NCI-H2107 treated with DMSO at 0.1 percent for 48 hours (cell line): Measurements from ENCODE around the gene TCHHL1.

Experiments used
- DNase-seq: peaks from one replicate; lab custom pipeline; 2025; ENCODE audit not compliant: unreplicated experiment; lab: John Stamatoyannopoulos, UW

The TCHHL1 gene

GRCh38 chr1:152039886-152040285, 49.0 kb downstream of the TCHHL1 start:
- DNase-seq: no peak

DNA sequence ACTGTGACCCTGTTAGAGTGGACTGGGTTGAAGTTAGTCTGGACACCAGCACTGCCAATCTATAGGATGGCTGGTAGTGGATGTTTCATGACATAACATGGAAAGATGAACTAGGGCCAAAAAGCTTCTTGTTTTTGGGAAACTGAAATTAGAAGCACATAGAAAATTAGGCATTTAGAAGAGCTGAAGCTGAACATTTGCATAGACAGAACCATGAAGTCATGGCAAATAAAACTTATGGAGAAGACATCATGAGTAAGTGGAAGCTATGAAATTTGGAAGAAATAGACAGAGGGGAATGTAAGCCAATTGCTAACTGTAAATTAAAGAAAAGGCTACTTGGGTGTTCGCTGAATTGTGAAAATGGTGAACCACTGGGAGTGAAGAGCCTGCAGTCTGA, 49.4 kb downstream of the TCHHL1 start:
- DNase-seq: no peak

- DNase-seq: no peak
Observed at GRCh38 chr1:152038871-152039270, 50.0 kb downstream of the TCHHL1 start.

- no peak for DNase-seq
Observed at GRCh38 chr1:152036267-152037216, 52.3 kb downstream of the TCHHL1 start, which contains the start of gene S100A11. TSS of gene S100A11 (minus strand) at chr1:152037004. CDS start at chr1:152036915, 89 bp downstream.

DNA sequence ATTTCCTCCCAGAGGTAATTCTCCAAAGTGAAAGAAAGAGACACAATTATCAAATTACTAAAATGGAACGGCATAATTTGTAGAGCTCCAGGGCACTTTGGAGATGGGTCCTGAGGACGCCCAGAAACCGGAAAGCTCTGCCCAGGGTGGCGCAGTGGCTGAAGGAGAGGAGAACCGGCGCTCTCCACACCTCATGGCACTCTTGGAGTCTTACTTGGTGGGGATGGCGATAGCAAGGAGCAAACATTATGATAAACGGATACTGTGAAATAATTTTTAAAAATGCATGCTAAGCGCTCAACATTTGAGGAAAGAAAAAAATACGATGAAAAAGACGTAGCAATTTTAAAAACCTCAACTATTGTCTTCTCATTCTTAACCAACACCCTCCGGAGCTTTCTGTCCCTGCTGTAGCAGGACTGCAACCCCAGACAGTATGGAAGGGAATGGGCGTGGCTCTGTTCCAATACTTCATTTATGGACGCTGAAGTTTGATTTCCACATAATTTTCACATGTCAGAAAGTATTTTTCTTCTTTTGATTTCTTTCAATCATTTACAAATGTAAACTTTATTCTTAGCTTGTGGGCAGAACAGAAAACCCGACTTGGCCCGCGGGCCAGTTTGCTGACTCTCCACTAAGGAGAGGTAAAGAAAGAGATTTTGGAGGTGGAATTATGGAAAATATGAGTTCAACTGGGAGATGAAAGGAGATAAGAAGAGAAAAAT, 53.2 kb downstream of the TCHHL1 start:
- DNase-seq: no peak

DNA sequence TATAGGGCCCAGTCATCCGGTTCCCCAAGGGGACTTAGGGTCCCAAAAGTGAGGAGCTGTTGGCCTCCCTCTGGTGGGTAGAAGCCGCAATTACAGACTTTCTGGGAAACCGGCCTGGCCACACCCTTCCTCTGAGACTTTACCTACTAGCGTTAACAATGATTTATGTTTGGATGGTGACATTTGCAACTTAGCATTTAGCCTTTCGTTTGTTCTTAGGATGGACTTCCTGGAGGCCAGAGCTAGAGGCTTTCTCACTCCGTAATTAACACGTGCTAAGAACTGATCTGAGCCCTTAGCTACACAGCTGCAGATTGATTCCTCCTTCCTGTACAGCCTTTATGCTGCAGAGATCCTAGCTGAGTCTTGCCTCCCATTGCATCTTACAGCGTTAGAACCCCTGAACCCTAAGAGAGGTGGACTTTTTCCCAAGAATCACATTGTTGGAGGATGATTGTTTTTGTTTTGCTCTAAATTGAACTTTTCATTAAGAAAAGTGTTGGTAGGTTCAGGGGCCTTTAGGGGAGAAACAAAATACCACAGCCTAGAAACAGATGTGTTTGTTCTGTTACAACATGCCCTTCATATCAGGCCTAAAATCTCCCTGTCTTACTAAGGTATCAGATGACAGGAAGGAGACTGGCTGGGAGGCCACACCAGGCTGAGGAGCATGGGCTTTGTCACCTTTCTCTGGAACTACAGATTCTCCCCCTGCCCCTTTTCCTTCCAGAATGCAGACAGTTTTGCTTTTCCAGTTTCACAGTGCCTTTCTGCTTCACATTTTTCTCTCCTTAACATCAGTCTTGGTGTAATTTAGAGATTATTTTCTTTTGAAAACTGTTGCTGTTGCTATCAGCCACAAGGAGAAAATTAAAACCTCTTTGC, 54.0 kb downstream of the TCHHL1 start:
- DNase-seq: peak; percentile 63

DNA sequence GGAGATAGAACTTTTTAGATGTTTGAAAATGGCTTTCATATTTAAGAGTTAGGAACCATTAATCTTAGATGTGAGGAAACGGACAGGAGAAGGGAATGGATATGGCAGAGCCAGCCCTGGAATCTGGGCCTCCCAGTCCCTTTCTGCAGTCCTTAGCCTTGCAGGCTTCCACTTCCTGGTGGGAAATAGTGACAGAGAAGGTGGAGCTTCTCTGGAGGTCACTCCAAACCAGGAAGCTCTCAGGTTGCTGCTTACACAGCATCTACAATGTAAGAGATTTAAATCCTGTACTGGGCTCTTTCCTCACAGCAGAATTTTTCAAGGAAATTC, 54.6 kb downstream of the TCHHL1 start:
- no peak for DNase-seq
